ENCODE data around the gene ARSI.

DNA sequence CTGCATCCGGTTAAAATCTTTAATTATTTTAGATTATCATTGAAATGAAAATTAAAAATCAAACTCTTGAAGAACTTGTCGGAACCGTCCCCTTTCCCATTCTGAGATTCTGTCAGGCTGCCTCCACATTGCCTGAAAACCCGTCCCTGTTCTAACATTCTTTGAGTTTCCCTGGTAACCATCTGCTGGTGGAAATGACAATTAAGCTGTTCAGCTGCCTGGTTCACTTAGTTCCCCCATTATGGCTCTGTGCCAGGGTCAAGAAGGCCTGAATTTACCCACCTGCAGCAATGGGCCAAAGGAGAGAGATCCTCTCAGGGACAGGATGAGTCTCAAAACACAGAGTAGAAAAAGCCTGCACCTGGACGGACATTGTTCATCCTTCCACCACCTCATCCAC lies 43.0 kb upstream of the ARSI start:
- TF ChIP-seq, protein P1, sequence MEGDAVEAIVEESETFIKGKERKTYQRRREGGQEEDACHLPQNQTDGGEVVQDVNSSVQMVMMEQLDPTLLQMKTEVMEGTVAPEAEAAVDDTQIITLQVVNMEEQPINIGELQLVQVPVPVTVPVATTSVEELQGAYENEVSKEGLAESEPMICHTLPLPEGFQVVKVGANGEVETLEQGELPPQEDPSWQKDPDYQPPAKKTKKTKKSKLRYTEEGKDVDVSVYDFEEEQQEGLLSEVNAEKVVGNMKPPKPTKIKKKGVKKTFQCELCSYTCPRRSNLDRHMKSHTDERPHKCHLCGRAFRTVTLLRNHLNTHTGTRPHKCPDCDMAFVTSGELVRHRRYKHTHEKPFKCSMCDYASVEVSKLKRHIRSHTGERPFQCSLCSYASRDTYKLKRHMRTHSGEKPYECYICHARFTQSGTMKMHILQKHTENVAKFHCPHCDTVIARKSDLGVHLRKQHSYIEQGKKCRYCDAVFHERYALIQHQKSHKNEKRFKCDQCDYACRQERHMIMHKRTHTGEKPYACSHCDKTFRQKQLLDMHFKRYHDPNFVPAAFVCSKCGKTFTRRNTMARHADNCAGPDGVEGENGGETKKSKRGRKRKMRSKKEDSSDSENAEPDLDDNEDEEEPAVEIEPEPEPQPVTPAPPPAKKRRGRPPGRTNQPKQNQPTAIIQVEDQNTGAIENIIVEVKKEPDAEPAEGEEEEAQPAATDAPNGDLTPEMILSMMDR (IDR thresholded peaks at IDR 0.05): no peak
- TF ChIP-seq POLR2A (IDR thresholded peaks at IDR 0.05): no peak

Data from lower leg skin (tissue), 3 donors.